Hepatocyte (in vitro differentiated cells): ENCODE measurements around the gene SMG9.

Experiments
- CTCF ChIP-seq: fragments of 200-600 bp; sonication (generic); IDR thresholded peaks from 2 replicates; pipeline ENCODE4 v1.5.1; 2016; ENCODE audit warnings: antibody characterized with exemption, mild to moderate bottlenecking; ENCODE audit not compliant: poor library complexity
- EZH2phosphoT487 ChIP-seq: fragments of 200-600 bp; sonication (generic); IDR thresholded peaks from one replicate; pipeline ENCODE4 v1.6.1; 2018; ENCODE audit warnings: antibody characterized with exemption, mild to moderate bottlenecking, low read depth, moderate library complexity; ENCODE audit not compliant: unreplicated experiment, severe bottlenecking

- TF ChIP-seq EZH2phosphoT487: no peak
- no peak for TF ChIP-seq CTCF
These were observed 76.1 kb downstream of the SMG9 start for GRCh38 chr19:43678512-43679261.
